Measurements from ENCODE around the gene RITA1.

- TF ChIP-seq POLR2A (IDR thresholded peaks at IDR 0.05; ENCODE audit: low read length) (no peak), GATA1 (IDR thresholded peaks at IDR 0.05; ENCODE audit: low read depth, low read length) (no peak)
These were observed 1.3 kb downstream of the RITA1 start for GRCh38 chr12:113186666-113187325.

All from erythroblast (primary cell).